ENCODE results near the gene PDPN.
A peak's percentile ranks its signal among the peaks of the same experiment; 100 is the strongest.

The PDPN gene

GRCh38 chr1:13541435-13542215 lies 42.0 kb upstream of the PDPN start:
- no peak overlapping the region for H3K4me3 ChIP-seq (ENCODE audit: control insufficient read depth, low read depth, low read length)
- DNase-seq (ENCODE audit: low read depth), result no peak
- TF ChIP-seq, protein P1, sequence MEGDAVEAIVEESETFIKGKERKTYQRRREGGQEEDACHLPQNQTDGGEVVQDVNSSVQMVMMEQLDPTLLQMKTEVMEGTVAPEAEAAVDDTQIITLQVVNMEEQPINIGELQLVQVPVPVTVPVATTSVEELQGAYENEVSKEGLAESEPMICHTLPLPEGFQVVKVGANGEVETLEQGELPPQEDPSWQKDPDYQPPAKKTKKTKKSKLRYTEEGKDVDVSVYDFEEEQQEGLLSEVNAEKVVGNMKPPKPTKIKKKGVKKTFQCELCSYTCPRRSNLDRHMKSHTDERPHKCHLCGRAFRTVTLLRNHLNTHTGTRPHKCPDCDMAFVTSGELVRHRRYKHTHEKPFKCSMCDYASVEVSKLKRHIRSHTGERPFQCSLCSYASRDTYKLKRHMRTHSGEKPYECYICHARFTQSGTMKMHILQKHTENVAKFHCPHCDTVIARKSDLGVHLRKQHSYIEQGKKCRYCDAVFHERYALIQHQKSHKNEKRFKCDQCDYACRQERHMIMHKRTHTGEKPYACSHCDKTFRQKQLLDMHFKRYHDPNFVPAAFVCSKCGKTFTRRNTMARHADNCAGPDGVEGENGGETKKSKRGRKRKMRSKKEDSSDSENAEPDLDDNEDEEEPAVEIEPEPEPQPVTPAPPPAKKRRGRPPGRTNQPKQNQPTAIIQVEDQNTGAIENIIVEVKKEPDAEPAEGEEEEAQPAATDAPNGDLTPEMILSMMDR (conservative IDR thresholded peaks at IDR 0.05; ENCODE audit: control insufficient read depth, insufficient read depth, low read depth, low read length), result no peak

- peak; percentile 6 for DNase-seq (ENCODE audit: low read depth)
- TF ChIP-seq, protein P1 (conservative IDR thresholded peaks at IDR 0.05; ENCODE audit: control insufficient read depth, insufficient read depth, low read depth, low read length), result peak; percentile 38
- H3K4me3 ChIP-seq (ENCODE audit: control insufficient read depth, low read depth, low read length), result no peak overlapping the region
These were observed 40.0 kb upstream of the PDPN start for GRCh38 chr1:13543451-13544220.

DNA sequence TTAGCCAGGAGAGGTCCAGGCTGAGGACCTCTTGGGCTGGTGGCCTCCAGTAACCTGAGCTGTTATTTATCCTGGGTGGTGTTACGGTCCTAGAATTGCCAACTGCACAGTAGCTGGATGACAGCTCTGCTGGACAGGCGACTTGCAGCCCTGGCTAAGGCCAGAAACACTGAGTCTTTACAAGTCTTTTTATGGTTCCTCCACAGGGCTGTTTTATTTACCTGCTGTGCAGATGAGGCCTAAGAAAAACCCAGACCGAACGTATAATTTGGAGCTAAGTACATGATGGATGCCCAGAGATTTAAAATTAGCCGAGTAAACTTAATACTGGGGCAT lies 39.4 kb upstream of the PDPN start:
- H3K4me3 ChIP-seq (ENCODE audit: control insufficient read depth, low read depth, low read length), result no peak overlapping the region
- no peak for DNase-seq (ENCODE audit: low read depth)
- TF ChIP-seq, protein P1 (conservative IDR thresholded peaks at IDR 0.05; ENCODE audit: control insufficient read depth, insufficient read depth, low read depth, low read length), result no peak

DNA sequence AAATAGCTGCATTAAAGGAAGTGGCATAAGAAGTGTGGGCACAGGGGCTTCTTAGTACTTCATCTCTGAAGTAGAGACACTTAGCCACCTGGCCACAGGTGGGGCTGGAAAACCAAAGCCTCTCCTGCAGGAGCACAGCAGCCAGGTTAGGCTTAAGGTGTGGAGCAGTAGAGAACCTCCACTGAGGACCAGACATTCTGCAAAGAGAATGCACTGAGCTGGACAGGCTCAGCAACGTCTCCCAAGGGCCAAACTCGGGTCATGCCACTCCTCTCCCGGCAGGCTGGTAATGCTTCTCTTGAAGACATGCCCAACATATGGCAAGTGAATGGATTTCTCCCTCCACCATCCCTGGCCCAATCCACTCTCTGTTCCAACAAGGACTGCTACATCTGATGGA lies 36.8 kb upstream of the PDPN start:
- TF ChIP-seq, protein P1 (conservative IDR thresholded peaks at IDR 0.05; ENCODE audit: control insufficient read depth, insufficient read depth, low read depth, low read length), result no peak
- no peak overlapping the region for H3K4me3 ChIP-seq (ENCODE audit: control insufficient read depth, low read depth, low read length)
- DNase-seq (ENCODE audit: low read depth), result no peak

DNA sequence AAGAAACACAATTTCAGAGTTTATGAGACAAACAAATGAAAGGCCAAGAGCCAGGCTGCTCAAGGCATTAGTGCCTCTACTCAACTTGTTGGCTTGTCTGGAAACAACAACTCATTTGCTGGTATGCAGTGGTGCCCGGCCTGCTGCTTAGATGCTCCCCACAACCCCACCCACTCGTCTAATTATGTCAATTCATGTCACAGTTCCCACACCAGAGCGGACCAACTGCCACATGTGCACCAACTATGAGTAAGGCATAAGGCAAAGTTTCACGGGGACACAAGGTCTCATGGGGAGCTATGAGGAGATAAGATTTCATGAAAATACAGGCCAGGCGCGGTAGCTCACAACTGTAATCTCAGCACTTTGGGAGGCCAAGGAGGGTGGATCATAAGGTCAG lies 35.4 kb upstream of the PDPN start:
- H3K4me3 ChIP-seq (ENCODE audit: control insufficient read depth, low read depth, low read length), result no peak overlapping the region
- TF ChIP-seq, protein P1 (conservative IDR thresholded peaks at IDR 0.05; ENCODE audit: control insufficient read depth, insufficient read depth, low read depth, low read length), result no peak
- no peak for DNase-seq (ENCODE audit: low read depth)

- DNase-seq (ENCODE audit: low read depth), result no peak
- TF ChIP-seq, protein P1 (conservative IDR thresholded peaks at IDR 0.05; ENCODE audit: control insufficient read depth, insufficient read depth, low read depth, low read length), result no peak
- H3K4me3 ChIP-seq (ENCODE audit: control insufficient read depth, low read depth, low read length), result no peak overlapping the region
These were observed 34.6 kb upstream of the PDPN start for GRCh38 chr1:13549021-13549420.

Data from fibroblast of mammary gland (primary cell).